Panc1 (cell line): ENCODE data around the gene NCLN. TPM values are rescaled to one million over a fixed set of nuclear protein-coding genes. Genes with fewer than 3 reads are reported as not detected.

Source experiments
- ATAC-seq: fragments of 200-7000 bp; cut with Tn5 transposase; 2 replicates; pipeline ENCODE4 v1.9.1; 2020; ENCODE audit warnings: mild to moderate bottlenecking, moderate library complexity
- Bru-seq: library from RNA; stranded (reverse); fragments of 400-500 nt; gene quantifications from one replicate; lab custom pipeline; 2021; lab: Mats Ljungman, UMichigan
- BruChase-seq, 2 experiments: library from RNA; stranded (reverse); fragments of 400-500 nt; gene quantifications; one replicate each; lab custom pipeline; 2021; lab: Mats Ljungman, UMichigan
- BruUV-seq: library from RNA; stranded (reverse); fragments of 400-500 nt; replicated peaks from 2 replicates; lab custom pipeline; 2021; lab: Mats Ljungman, UMichigan
- CTCF ChIA-PET: fragments of 300-600 bp; sonication (Branson Sonifier 250); formaldehyde crosslinking; loops from one replicate; lab custom pipeline; 2022; ENCODE audit warnings: antibody characterized with exemption; lab: Charles Lee
- POLR2A ChIA-PET: fragments of 300-600 bp; sonication (Branson Sonifier 250); formaldehyde crosslinking; loops from one replicate; lab custom pipeline; 2022; ENCODE audit warnings: antibody characterized with exemption; lab: Charles Lee
- DNase-seq: peaks from one replicate; pipeline ENCODE4 v3.0.0-alpha.2; 2010; ENCODE audit warnings: low read depth, low spot score
- H3K27ac ChIP-seq: 2 replicates; pipeline ENCODE4 v1.5.1; 2011; ENCODE audit warnings: mild to moderate bottlenecking, low read length, inconsistent platforms
- H3K27me3 ChIP-seq: fragments of 200-500 bp; sonication (Bioruptor generic); 2 replicates; pipeline ENCODE4 v1.6.0; 2014; ENCODE audit warnings: low read length, inconsistent platforms; ENCODE audit not compliant: control insufficient read depth, insufficient read depth
- H3K36me3 ChIP-seq: fragments of 200-500 bp; sonication (Bioruptor generic); 2 replicates; pipeline ENCODE4 v1.5.1; 2014; ENCODE audit warnings: inconsistent platforms, mild to moderate bottlenecking, low read length, moderate library complexity; ENCODE audit not compliant: control insufficient read depth, insufficient read depth
- H3K4me1 ChIP-seq: 2 replicates; pipeline ENCODE4 v1.5.1; 2011; ENCODE audit warnings: inconsistent platforms, mild to moderate bottlenecking, low read length, moderate library complexity; ENCODE audit not compliant: control insufficient read depth, insufficient read depth
- H3K4me3 ChIP-seq, 2 experiments: 2 replicates each; pipeline ENCODE4 v1.5.1; 2011 to 2012; ENCODE audit warnings: low read depth in 2 of 2, low read length in 2 of 2, mild to moderate bottlenecking in 2 of 2, inconsistent platforms in 1 of 2, moderate library complexity in 1 of 2
- H3K9me3 ChIP-seq: fragments of 200-500 bp; sonication (Bioruptor generic); 2 replicates; pipeline ENCODE4 v1.5.1; 2014; ENCODE audit warnings: low read depth, mild to moderate bottlenecking, inconsistent platforms, low read length, moderate library complexity; ENCODE audit not compliant: control insufficient read depth, insufficient read depth
- CTCF ChIP-seq: fragments of 450-650 bp; IDR thresholded peaks from 2 replicates; pipeline ENCODE4 v1.5.1; 2017; ENCODE audit warnings: mild to moderate bottlenecking
- POLR2AphosphoS5 ChIP-seq: IDR thresholded peaks from 2 replicates; pipeline ENCODE4 v1.6.1; 2012; ENCODE audit warnings: mild to moderate bottlenecking, low read depth, low read length, moderate library complexity
- REST ChIP-seq, 2 experiments: IDR thresholded peaks; 2 replicates each; pipeline ENCODE4 v1.6.1; 2011 to 2012; ENCODE audit warnings: low read depth in 2 of 2, control low read depth in 1 of 2, low read length in 1 of 2, mild to moderate bottlenecking in 1 of 2, moderate library complexity in 1 of 2; ENCODE audit not compliant: insufficient read depth in 1 of 2
- SIN3A ChIP-seq: IDR thresholded peaks from 2 replicates; pipeline ENCODE4 v1.6.1; 2012; ENCODE audit warnings: low read depth, mild to moderate bottlenecking, low read length, moderate library complexity, borderline replicate concordance; ENCODE audit not compliant: insufficient read depth
- TCF7L2 ChIP-seq: IDR thresholded peaks from 2 replicates; pipeline ENCODE4 v1.6.1; 2011; ENCODE audit warnings: mild to moderate bottlenecking, low read depth, low read length, inconsistent platforms
- in situ Hi-C: cut with HindIII; loops from 2 replicates; pipeline ENCODE4 v1.10.0; 2016; ENCODE audit warnings: low sequenced_read_pairs, low pct_unique_long_range_greater_than_20kb
- intact Hi-C: fragments of 100-400 bp; cut with micrococcal nuclease; formaldehyde crosslinking; loops from one replicate; pipeline ENCODE4 v1.10.0; 2022; ENCODE audit not compliant: unreplicated experiment
- long read RNA-seq: library from polyadenylated mRNA; unstranded; transcript quantifications from one replicate; pipeline ENCODE4 v2.0.0, GENCODE V29; 2021; ENCODE audit not compliant: unreplicated experiment
- polyA plus RNA-seq: library from polyadenylated mRNA; unstranded; fragments of >200 nt; gene quantifications from one replicate; pipeline ENCODE4 v1.2.1, GENCODE V29; 2012; ENCODE audit warnings: missing spikeins; ENCODE audit not compliant: insufficient read length
- total RNA-seq: library from RNA; stranded (reverse); gene quantifications from one replicate; pipeline ENCODE4 v1.2.1, GENCODE V29; 2021; ENCODE audit not compliant: unreplicated experiment

The NCLN gene
- 132 TPM for total RNA-seq
- 171 TPM for polyA plus RNA-seq
- percentile 61 among the genes with signal in this experiment for Bru-seq, nascent RNA
- BruChase-seq, experiment 1, labeled RNA remaining after a 2-hour chase, result percentile 73 among the genes with signal in this experiment
- BruChase-seq, experiment 2, labeled RNA remaining after a 6-hour chase, result percentile 82 among the genes with signal in this experiment
- long read RNA-seq, full-length matches to known transcripts, result 21 of 162 reads
- long read RNA-seq, partial matches to known transcripts, result 18 of 162 reads
- long read RNA-seq, other reads (novel, unspliced or antisense), result 123 of 162 reads

GRCh38 chr19:3185461-3186159 is at the start of gene NCLN:
Gene NCLN, plus strand, starts transcription at chr19:3185930. Its CDS starts 101 bp downstream, at chr19:3186031.
- CTCF ChIA-PET, result no interaction called here
- H3K4me3 ChIP-seq, result peak within 1 kb of the TSS; percentile 78 to 79
- in situ Hi-C loops (no loop called here), intact Hi-C loops (no loop called here)
- peak; percentile 96 for ATAC-seq
- BruUV-seq, result no TSS peak
- TF ChIP-seq TCF7L2 (0 out of 2 replicates have a peak, but pooled peaks have one; percentile 25), REST (IDR thresholded peaks at IDR 0.05; ENCODE audit: insufficient read depth in 1 of 2, low read depth in 2 of 2, low read length in 1 of 2) (no peak), POLR2AphosphoS5 (no peak; the same call in 1 of the 2 replicates), CTCF (no peak), SIN3A (peak; percentile 65; the same call in 1 of the 2 replicates)
- peak; percentile 89 for DNase-seq
- H3K27me3 ChIP-seq, result no peaks in the 10 kb centered on the region
- POLR2A ChIA-PET, result no interaction called here
- no peaks in the 10 kb centered on the region for H3K9me3 ChIP-seq
- peak within 1 kb of the TSS; percentile 83 for H3K27ac ChIP-seq
- no peaks in the 10 kb centered on the region; the same call in 1 of the 2 replicates for H3K36me3 ChIP-seq
- H3K4me1 ChIP-seq, result no peaks in the 10 kb centered on the region

GRCh38 chr19:3135961-3136683 is 49.6 kb upstream of the NCLN start, which contains the start of gene GNA15:
Gene GNA15, plus strand, starts transcription at chr19:3136033. Its CDS starts 418 bp downstream, at chr19:3136451.
- TF ChIP-seq CTCF, result no peak
- TF ChIP-seq REST (IDR thresholded peaks at IDR 0.05; ENCODE audit: insufficient read depth in 1 of 2, low read depth in 2 of 2, low read length in 1 of 2), result no peak
- TF ChIP-seq TCF7L2, result no peak
- TF ChIP-seq POLR2AphosphoS5, result no peak
- TF ChIP-seq SIN3A, result no peak
- H3K9me3 ChIP-seq, result no peaks in the 10 kb centered on the region
- ChIA-PET POLR2A (no interaction called here), CTCF (no interaction called here)
- no TSS peak for BruUV-seq
- no peaks in the 10 kb centered on the region for H3K36me3 ChIP-seq
- peak within 1 kb of the TSS; percentile 34 to 49 for H3K4me3 ChIP-seq
- 0 out of 2 replicates have a peak within 1 kb of the TSS, but pooled peaks have one; percentile 34 for H3K27ac ChIP-seq
- in situ Hi-C loops (no loop called here), intact Hi-C loops (no loop called here)
- ATAC-seq, result peak; percentile 54
- peaks cover 4% of the 10 kb centered on the region for H3K4me1 ChIP-seq
- no peak for DNase-seq
- H3K27me3 ChIP-seq, result no peaks in the 10 kb centered on the region
